ENCODE data around the gene METTL22. TPM values are rescaled to one million over a fixed set of nuclear protein-coding genes. Genes with fewer than 3 reads are reported as not detected.

The METTL22 gene
- polyA plus RNA-seq, 1 donor from 2014 or later, result 51.3 TPM

DNA sequence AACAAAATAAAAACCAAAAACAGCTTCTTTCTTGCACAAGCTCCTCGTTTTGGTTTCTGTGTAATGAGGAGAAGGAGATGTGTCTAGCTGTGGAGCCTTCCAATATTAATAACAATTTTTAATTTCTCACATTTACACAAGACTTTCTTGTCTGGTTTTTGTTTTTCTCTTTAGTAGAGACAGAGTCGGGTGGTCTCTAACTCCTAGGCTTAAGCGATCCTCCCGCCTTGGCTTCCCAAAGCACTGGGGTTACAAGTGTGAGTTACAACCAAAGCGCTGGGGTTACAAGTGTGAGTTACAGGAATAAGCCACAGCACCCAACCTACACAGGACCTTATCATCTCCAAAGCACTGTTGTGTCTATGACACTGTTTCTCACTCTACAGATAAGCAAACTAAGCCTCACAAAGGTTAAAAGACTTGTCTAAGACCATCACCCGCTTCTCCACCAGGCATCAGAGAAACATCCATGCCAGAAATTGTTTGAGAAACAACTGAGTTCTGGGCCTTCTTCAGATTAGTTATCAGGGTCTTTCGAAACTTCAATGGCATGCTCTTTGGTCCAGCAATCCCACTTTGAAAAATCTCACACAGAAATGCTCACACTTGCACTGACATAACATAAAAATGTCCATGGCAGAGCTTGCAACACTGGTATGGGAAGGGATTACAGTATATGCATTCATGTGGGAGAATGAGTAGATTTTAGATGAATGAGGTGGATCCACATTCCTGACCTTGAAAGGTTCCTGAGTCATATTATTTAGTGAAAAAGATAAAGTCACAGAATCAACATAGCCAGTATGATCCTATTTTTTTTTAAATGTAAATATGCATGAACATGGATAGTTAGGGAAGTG, 56.8 kb downstream of the METTL22 start:
- Histone ChIP-seq H3K27me3 (ENCODE audit: insufficient read depth, low read depth, low read length) (no peaks in the 10 kb centered on the region), H3F3A (ENCODE audit: insufficient read depth, low read length, poor library complexity, severe bottlenecking) (no peaks in the 10 kb centered on the region), H3K9me2 (ENCODE audit: insufficient read depth, low read length) (no peaks in the 10 kb centered on the region), H3K9me3 (ENCODE audit: low read length) (no peaks in the 10 kb centered on the region), H3K9ac (ENCODE audit: low read length) (no peak overlapping the region), H3K79me2 (replicated peaks; ENCODE audit: insufficient read depth, low read length) (peaks cover 21% of the 10 kb centered on the region), H4K20me1 (ENCODE audit: insufficient read depth) (no peaks in the 10 kb centered on the region), H3K4me3 (ENCODE audit: low read length) (no peak overlapping the region), H3K36me3 (ENCODE audit: insufficient read depth, low read length) (no peaks in the 10 kb centered on the region), H3K27ac (ENCODE audit: low read length) (no peak overlapping the region), H3K4me2 (ENCODE audit: low read length) (no peak overlapping the region), H2AFZ (ENCODE audit: low read depth, low read length) (no peak overlapping the region)
- no peak for TF ChIP-seq POLR2AphosphoS5 (IDR thresholded peaks at IDR 0.05)
- TF ChIP-seq, protein P1, sequence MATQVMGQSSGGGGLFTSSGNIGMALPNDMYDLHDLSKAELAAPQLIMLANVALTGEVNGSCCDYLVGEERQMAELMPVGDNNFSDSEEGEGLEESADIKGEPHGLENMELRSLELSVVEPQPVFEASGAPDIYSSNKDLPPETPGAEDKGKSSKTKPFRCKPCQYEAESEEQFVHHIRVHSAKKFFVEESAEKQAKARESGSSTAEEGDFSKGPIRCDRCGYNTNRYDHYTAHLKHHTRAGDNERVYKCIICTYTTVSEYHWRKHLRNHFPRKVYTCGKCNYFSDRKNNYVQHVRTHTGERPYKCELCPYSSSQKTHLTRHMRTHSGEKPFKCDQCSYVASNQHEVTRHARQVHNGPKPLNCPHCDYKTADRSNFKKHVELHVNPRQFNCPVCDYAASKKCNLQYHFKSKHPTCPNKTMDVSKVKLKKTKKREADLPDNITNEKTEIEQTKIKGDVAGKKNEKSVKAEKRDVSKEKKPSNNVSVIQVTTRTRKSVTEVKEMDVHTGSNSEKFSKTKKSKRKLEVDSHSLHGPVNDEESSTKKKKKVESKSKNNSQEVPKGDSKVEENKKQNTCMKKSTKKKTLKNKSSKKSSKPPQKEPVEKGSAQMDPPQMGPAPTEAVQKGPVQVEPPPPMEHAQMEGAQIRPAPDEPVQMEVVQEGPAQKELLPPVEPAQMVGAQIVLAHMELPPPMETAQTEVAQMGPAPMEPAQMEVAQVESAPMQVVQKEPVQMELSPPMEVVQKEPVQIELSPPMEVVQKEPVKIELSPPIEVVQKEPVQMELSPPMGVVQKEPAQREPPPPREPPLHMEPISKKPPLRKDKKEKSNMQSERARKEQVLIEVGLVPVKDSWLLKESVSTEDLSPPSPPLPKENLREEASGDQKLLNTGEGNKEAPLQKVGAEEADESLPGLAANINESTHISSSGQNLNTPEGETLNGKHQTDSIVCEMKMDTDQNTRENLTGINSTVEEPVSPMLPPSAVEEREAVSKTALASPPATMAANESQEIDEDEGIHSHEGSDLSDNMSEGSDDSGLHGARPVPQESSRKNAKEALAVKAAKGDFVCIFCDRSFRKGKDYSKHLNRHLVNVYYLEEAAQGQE (IDR thresholded peaks at IDR 0.05; ENCODE audit: borderline replicate concordance), result no peak
- no peak for TF ChIP-seq SMC3 (conservative IDR thresholded peaks at IDR 0.05; ENCODE audit: poor library complexity)
- TF ChIP-seq RAD21 (conservative IDR thresholded peaks at IDR 0.05), result no peak
- TF ChIP-seq EP300 (conservative IDR thresholded peaks at IDR 0.05; ENCODE audit: poor library complexity, severe bottlenecking), result no peak
- TF ChIP-seq TAF1 (IDR thresholded peaks at IDR 0.05; ENCODE audit: low read depth), result no peak
- TF ChIP-seq EZH2 (IDR thresholded peaks at IDR 0.05; ENCODE audit: borderline replicate concordance, insufficient read depth, low read length, poor library complexity, severe bottlenecking), result no peak

DNA sequence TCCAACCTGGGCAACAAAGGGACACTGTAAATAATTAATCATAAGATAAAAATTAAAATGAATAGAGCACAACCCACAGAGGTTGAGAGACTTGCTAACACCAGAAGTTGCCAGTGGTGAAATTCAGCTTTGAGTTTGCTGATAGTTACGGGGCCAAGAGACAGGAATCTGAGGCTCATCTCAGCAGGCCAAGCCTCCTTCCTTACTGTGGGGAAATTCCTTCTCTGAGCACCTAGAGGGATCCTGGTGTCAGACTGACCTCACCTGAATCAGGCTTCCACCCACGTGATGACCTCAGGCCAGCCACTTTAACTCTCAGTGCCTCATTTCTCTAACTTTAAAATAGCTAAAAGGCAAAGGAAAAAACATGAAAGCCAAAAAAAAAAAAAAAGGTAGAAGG, 57.7 kb downstream of the METTL22 start:
- Histone ChIP-seq H3K9me3 (ENCODE audit: low read length) (no peaks in the 10 kb centered on the region), H3K79me2 (replicated peaks; ENCODE audit: insufficient read depth, low read length) (peaks cover 21% of the 10 kb centered on the region), H4K20me1 (ENCODE audit: insufficient read depth) (no peaks in the 10 kb centered on the region), H3F3A (ENCODE audit: insufficient read depth, low read length, poor library complexity, severe bottlenecking) (no peaks in the 10 kb centered on the region), H3K9me2 (ENCODE audit: insufficient read depth, low read length) (no peaks in the 10 kb centered on the region), H3K4me2 (ENCODE audit: low read length) (no peak overlapping the region), H3K9ac (ENCODE audit: low read length) (no peak overlapping the region), H3K36me3 (ENCODE audit: insufficient read depth, low read length) (no peaks in the 10 kb centered on the region), H3K4me3 (ENCODE audit: low read length) (no peak overlapping the region), H2AFZ (ENCODE audit: low read depth, low read length) (no peak overlapping the region), H3K27me3 (ENCODE audit: insufficient read depth, low read depth, low read length) (no peaks in the 10 kb centered on the region), H3K27ac (ENCODE audit: low read length) (no peak overlapping the region)
- TF ChIP-seq, protein P1 (IDR thresholded peaks at IDR 0.05; ENCODE audit: borderline replicate concordance), result no peak
- TF ChIP-seq, protein P2, sequence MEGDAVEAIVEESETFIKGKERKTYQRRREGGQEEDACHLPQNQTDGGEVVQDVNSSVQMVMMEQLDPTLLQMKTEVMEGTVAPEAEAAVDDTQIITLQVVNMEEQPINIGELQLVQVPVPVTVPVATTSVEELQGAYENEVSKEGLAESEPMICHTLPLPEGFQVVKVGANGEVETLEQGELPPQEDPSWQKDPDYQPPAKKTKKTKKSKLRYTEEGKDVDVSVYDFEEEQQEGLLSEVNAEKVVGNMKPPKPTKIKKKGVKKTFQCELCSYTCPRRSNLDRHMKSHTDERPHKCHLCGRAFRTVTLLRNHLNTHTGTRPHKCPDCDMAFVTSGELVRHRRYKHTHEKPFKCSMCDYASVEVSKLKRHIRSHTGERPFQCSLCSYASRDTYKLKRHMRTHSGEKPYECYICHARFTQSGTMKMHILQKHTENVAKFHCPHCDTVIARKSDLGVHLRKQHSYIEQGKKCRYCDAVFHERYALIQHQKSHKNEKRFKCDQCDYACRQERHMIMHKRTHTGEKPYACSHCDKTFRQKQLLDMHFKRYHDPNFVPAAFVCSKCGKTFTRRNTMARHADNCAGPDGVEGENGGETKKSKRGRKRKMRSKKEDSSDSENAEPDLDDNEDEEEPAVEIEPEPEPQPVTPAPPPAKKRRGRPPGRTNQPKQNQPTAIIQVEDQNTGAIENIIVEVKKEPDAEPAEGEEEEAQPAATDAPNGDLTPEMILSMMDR (IDR thresholded peaks at IDR 0.05; ENCODE audit: poor library complexity, severe bottlenecking), result no peak
- TF ChIP-seq EZH2 (IDR thresholded peaks at IDR 0.05; ENCODE audit: borderline replicate concordance, insufficient read depth, low read length, poor library complexity, severe bottlenecking), result no peak
- no peak for TF ChIP-seq TAF1 (IDR thresholded peaks at IDR 0.05; ENCODE audit: low read depth)
- TF ChIP-seq RAD21 (conservative IDR thresholded peaks at IDR 0.05), result no peak
- TF ChIP-seq POLR2AphosphoS5 (IDR thresholded peaks at IDR 0.05), result no peak
- no peak for TF ChIP-seq SMC3 (conservative IDR thresholded peaks at IDR 0.05; ENCODE audit: poor library complexity)
- TF ChIP-seq EP300 (conservative IDR thresholded peaks at IDR 0.05; ENCODE audit: poor library complexity, severe bottlenecking), result no peak
- no peak for TF ChIP-seq MXI1 (conservative IDR thresholded peaks at IDR 0.05; ENCODE audit: poor library complexity, severe bottlenecking)
